K562 (cell line): ENCODE data around the gene TBL1X. TPM values are rescaled to one million over a fixed set of nuclear protein-coding genes. Genes with fewer than 3 reads are reported as not detected.

Experiments
- ATAC-seq: fragments of 200-7000 bp; cut with Tn5 transposase; 3 replicates; pipeline ENCODE4 v1.9.1; 2020; ENCODE audit warnings: moderate library complexity
- BruUV-seq: library from RNA; stranded (reverse); fragments of 400-500 nt; replicated peaks from 2 replicates; lab custom pipeline; 2021; lab: Mats Ljungman, UMichigan
- CTCF ChIA-PET: fragments of 300-600 bp; formaldehyde crosslinking; extraction: SDS; loops from one replicate; lab custom pipeline; 2021; ENCODE audit warnings: low intra/inter-chr PET ratio; lab: Yijun Ruan, JAX
- POLR2A ChIA-PET: fragments of 300-600, 350-650 bp; sonication (Branson Sonifier 250); formaldehyde crosslinking; extraction: SDS; loops from one replicate; lab custom pipeline; 2021; ENCODE audit warnings: antibody characterized with exemption, inconsistent platforms; lab: Yijun Ruan, JAX
- DNase-seq, 4 experiments: peaks; one replicate each; pipeline versions ENCODE4 v3.0.0 to v3.0.0-alpha.2; 2011 to 2018; ENCODE audit warnings: low spot score in 3 of 4, mixed read lengths in 3 of 4; ENCODE audit errors: extremely low read depth in 1 of 4
- FAIRE-seq: peaks from 2 replicates; lab custom pipeline; 2011; peaks lifted over from hg19 to GRCh38; lab: Jason Lieb, UNC
- H2AFZ ChIP-seq: 2 replicates; pipeline ENCODE4 v1.6.0; 2011; ENCODE audit warnings: low read depth, low read length, control low read depth, inconsistent platforms
- H3K27ac ChIP-seq: fragments of 200-600 bp; 3 replicates; pipeline ENCODE4 v1.8.0; 2011; ENCODE audit warnings: low read depth, mild to moderate bottlenecking, control low read depth, inconsistent platforms, low read length, moderate library complexity, mixed read lengths; ENCODE audit errors: extremely low read depth
- H3K27me3 ChIP-seq, 2 experiments: fragments of 300-600 bp in 1 of 2; 2 replicates in 1 of 2; 3 replicates in 1 of 2; pipeline versions ENCODE4 v1.6.0 to v1.8.0; 2011; ENCODE audit warnings: inconsistent platforms in 2 of 2, low read length in 2 of 2, mild to moderate bottlenecking in 1 of 2, mixed read lengths in 1 of 2, moderate library complexity in 1 of 2; ENCODE audit not compliant: control insufficient read depth in 2 of 2, insufficient read depth in 2 of 2
- H3K36me3 ChIP-seq: fragments of 300-600 bp; 3 replicates; pipeline ENCODE4 v1.8.0; 2011; ENCODE audit warnings: mild to moderate bottlenecking, low read length, inconsistent platforms; ENCODE audit not compliant: control insufficient read depth, insufficient read depth
- H3K4me1 ChIP-seq, 2 experiments: fragments of 200-600 bp in 1 of 2; replicated peaks in 1 of 2; 2 replicates in 1 of 2; 3 replicates in 1 of 2; pipeline versions ENCODE4 v1.5.1 to v1.8.0; 2011; ENCODE audit warnings: inconsistent platforms in 2 of 2, low read length in 2 of 2, mild to moderate bottlenecking in 1 of 2, mixed read lengths in 1 of 2, moderate library complexity in 1 of 2; ENCODE audit not compliant: control insufficient read depth in 2 of 2, insufficient read depth in 2 of 2
- H3K4me2 ChIP-seq: 2 replicates; pipeline ENCODE4 v1.6.1; 2011; ENCODE audit warnings: low read length, control low read depth, inconsistent platforms, mixed read lengths; ENCODE audit not compliant: insufficient read depth
- H3K4me3 ChIP-seq: fragments of 200-600 bp; sonication (generic), shearing (Covaris generic); 2 replicates; pipeline ENCODE4 v1.5.1; 2016; ENCODE audit warnings: control low read depth, inconsistent platforms
- H3K79me2 ChIP-seq: fragments of 200-600 bp; 3 replicates; pipeline ENCODE4 v1.8.0; 2011; ENCODE audit warnings: low read length, inconsistent platforms; ENCODE audit not compliant: control insufficient read depth, insufficient read depth
- H3K9ac ChIP-seq, 2 experiments: 2 replicates each; pipeline versions ENCODE4 v1.6.0 to v1.6.1; 2011; ENCODE audit warnings: low read depth in 2 of 2, low read length in 2 of 2, control low read depth in 1 of 2, inconsistent platforms in 1 of 2, mild to moderate bottlenecking in 1 of 2, mixed read lengths in 1 of 2; ENCODE audit not compliant: insufficient read depth in 1 of 2
- H3K9me1 ChIP-seq: one replicate; pipeline ENCODE4 v1.6.0; 2011; ENCODE audit warnings: inconsistent platforms, mild to moderate bottlenecking, low read length, moderate library complexity; ENCODE audit not compliant: control insufficient read depth, insufficient read depth
- H3K9me3 ChIP-seq: replicated peaks from 2 replicates; pipeline ENCODE4 v1.5.1; 2011; ENCODE audit warnings: low read depth, low read length, inconsistent platforms; ENCODE audit not compliant: control insufficient read depth, insufficient read depth
- H4K20me1 ChIP-seq: replicated peaks from 2 replicates; pipeline ENCODE4 v1.6.1; 2011; ENCODE audit warnings: low read length, inconsistent platforms, mixed read lengths; ENCODE audit not compliant: control insufficient read depth, insufficient read depth
- CAMTA2 ChIP-seq: fragments of 250-450 bp; sonication (Bioruptor Pico); conservative IDR thresholded peaks from 2 replicates; pipeline ENCODE4 v1.5.1; 2022
- MBD2 ChIP-seq: sonication (generic); IDR thresholded peaks from 2 replicates; pipeline ENCODE4 v1.6.1; 2016; ENCODE audit warnings: low read depth, borderline replicate concordance
- POLR2B ChIP-seq: fragments of 450-650 bp; IDR thresholded peaks from 2 replicates; pipeline ENCODE4 v1.6.1; 2018; ENCODE audit warnings: low read depth; ENCODE audit not compliant: partially characterized antibody
- SMC3 ChIP-seq: conservative IDR thresholded peaks from 2 replicates; pipeline ENCODE4 v1.6.1; 2011; ENCODE audit warnings: low read depth, low read length, improper control_type of control experiment; ENCODE audit not compliant: insufficient read depth
- SREBF1 ChIP-seq: fragments of 150-350 bp; IDR thresholded peaks from 2 replicates; pipeline ENCODE4 v1.6.1; 2014; ENCODE audit warnings: antibody characterized with exemption, low read depth, low read length, borderline replicate concordance
- XRCC4 ChIP-seq: IDR thresholded peaks from one replicate; pipeline ENCODE4 v1.6.1; 2011; ENCODE audit not compliant: insufficient read depth, insufficient read length; ENCODE audit errors: extremely low read depth
- ZNF395 ChIP-seq: fragments of 200-800 bp; sonication (Bioruptor generic); IDR thresholded peaks from 2 replicates; pipeline ENCODE4 v1.6.1; 2017; ENCODE audit warnings: missing genetic modification characterization, missing compliant biosample characterization
- ZNF398 ChIP-seq: fragments of 250-450 bp; sonication (Bioruptor Pico); IDR thresholded peaks from 2 replicates; pipeline ENCODE4 v1.8.0; 2021; ENCODE audit warnings: moderate library complexity, mild to moderate bottlenecking, inconsistent platforms
- ZNF561 ChIP-seq: fragments of 450-650 bp; formaldehyde crosslinking; conservative IDR thresholded peaks from 2 replicates; pipeline ENCODE4 v1.4.0; 2020; ENCODE audit warnings: mild to moderate bottlenecking, moderate library complexity
- WGBS: fragments of 100-300 bp; shearing (Covaris generic); methylation state at CpG from one replicate; pipeline ENCODE4 v1.1.6; 2016; ENCODE audit warnings: low coverage, mixed read lengths; ENCODE audit not compliant: insufficient coverage; ENCODE audit errors: missing lambda C conversion rate; 5-methylcytosine and 5-hydroxymethylcytosine counted together
- in situ Hi-C: fragments of 300-500 bp; cut with MboI; formaldehyde crosslinking; loops from 4 replicates; pipeline ENCODE4 v1.15.0; 2018; ENCODE audit warnings: inconsistent platforms, mixed read lengths
- intact Hi-C: fragments of 100-400 bp; cut with micrococcal nuclease; formaldehyde crosslinking; loops from 2 replicates; pipeline ENCODE4 v1.14.2; 2022
- polyA plus RNA-seq, 8 experiments: library from polyadenylated mRNA; depleted of rRNA in 4 of 8; stranded (reverse) in 5 of 8; unstranded in 3 of 8; fragments of >200 nt; fragmentation: Nextera tagmentation in 2 of 8; fragmentation: Illumina TruSeq in 1 of 8; extraction: Ambion mirVana in 2 of 8; extraction: Trizol in 1 of 8; gene quantifications; 2 replicates each; pipeline versions ENCODE4 v1.2.1 to v1.2.3, GENCODE V29; 2011 to 2014; ENCODE audit warnings: inconsistent platforms in 1 of 8, missing spikeins in 1 of 8
- total RNA-seq, 7 experiments: library from RNA; depleted of rRNA in 6 of 7; stranded (reverse); fragments of >200 nt in 6 of 7; fragmentation: Illumina TruSeq in 2 of 7; extraction: Trizol in 2 of 7; gene quantifications; 2 replicates each; pipeline versions ENCODE4 v1.2.1 to v1.2.3, GENCODE V29; 2011 to 2021; ENCODE audit warnings: low replicate concordance in 1 of 7

The TBL1X gene
- total and polyA plus RNA-seq, 9 of the 15 experiments (the other 6 are each of a cell fraction or from before 2014, with no cell fraction given) = 6.0 to 49.6 (median 19.7) TPM

- DNase-seq = no peak
- Histone ChIP-seq H3K4me1 (no peaks in the 10 kb centered on the region; a peak in 1 of 5 replicates), H2AFZ (no peak overlapping the region), H3K36me3 (no peaks in the 10 kb centered on the region), H3K4me3 (no peak overlapping the region), H3K9me3 (no peaks in the 10 kb centered on the region), H3K27me3 (no peaks in the 10 kb centered on the region), H3K9me1 (no peaks in the 10 kb centered on the region), H3K27ac (no peak overlapping the region), H4K20me1 (no peaks in the 10 kb centered on the region), H3K4me2 (no peak overlapping the region), H3K79me2 (no peaks in the 10 kb centered on the region), H3K9ac (no peak overlapping the region)
- no peak for FAIRE-seq
- intact Hi-C loops = no loop called here
- in situ Hi-C loops = no loop called here
- 38% methylated on average over 5 of the region's 5 CpGs for WGBS
- TF ChIP-seq ZNF561 (CRISPR knock-in tag) (no peak), XRCC4 (no peak)
- ChIA-PET POLR2A (no interaction called here), CTCF (no interaction called here)
- BruUV-seq = no TSS peak
- ATAC-seq = no peak
Observed at GRCh38 chrX:9430346-9430921, 34.4 kb upstream of the TBL1X start.

GRCh38 chrX:9431281-9431680 is 33.6 kb upstream of the TBL1X start:
- 62% methylated on average over 4 of the region's 4 CpGs for WGBS
- no peak for FAIRE-seq
- POLR2A ChIA-PET = no interaction called here
- TF ChIP-seq ZNF395 (CRISPR knock-in tag) = no peak
- TF ChIP-seq POLR2B = no peak
- TF ChIP-seq ZNF398 (CRISPR knock-in tag) = no peak
- TF ChIP-seq MBD2 = no peak
- TF ChIP-seq CAMTA2 (CRISPR knock-in tag) = no peak
- no peak for TF ChIP-seq SMC3
- no peak for TF ChIP-seq SREBF1

More at GRCh38 chrX:9431281-9431680, 33.6 kb upstream of the TBL1X start:
- no peak overlapping the region for H3K4me3 ChIP-seq
- no peaks in the 10 kb centered on the region for H3K36me3 ChIP-seq
- no TSS peak for BruUV-seq
- no peak overlapping the region for H2AFZ ChIP-seq
- H3K27me3 ChIP-seq = no peaks in the 10 kb centered on the region
- no peak overlapping the region for H3K9ac ChIP-seq
- DNase-seq (no peak), ATAC-seq (no peak)
- in situ Hi-C loops = no loop called here
- H3K27ac ChIP-seq = no peak overlapping the region
- no peak overlapping the region for H3K4me2 ChIP-seq
- no peaks in the 10 kb centered on the region for H3K9me1 ChIP-seq
- H3K79me2 ChIP-seq = no peaks in the 10 kb centered on the region
- no peaks in the 10 kb centered on the region; a peak in 1 of 5 replicates for H3K4me1 ChIP-seq
- intact Hi-C loops = no loop called here
- CTCF ChIA-PET = no interaction called here
- H4K20me1 ChIP-seq = no peaks in the 10 kb centered on the region
- H3K9me3 ChIP-seq = no peaks in the 10 kb centered on the region
